Medulla oblongata (tissue), 1 donor: Measurements from ENCODE around the gene ATP6AP2.
A peak's percentile ranks its signal among the peaks of the same experiment; 100 is the strongest.
"Not testable (repeated sequence)": the region's sequence is repeated elsewhere in the genome, so short reads cannot be mapped to it uniquely, and the experiment has no call there.

ENCODE experiments used
- DNase-seq: peaks from one replicate; pipeline ENCODE4 v3.0.0-alpha.2; 2015; ENCODE audit errors: extremely low spot score

ATP6AP2 gene, protein sequence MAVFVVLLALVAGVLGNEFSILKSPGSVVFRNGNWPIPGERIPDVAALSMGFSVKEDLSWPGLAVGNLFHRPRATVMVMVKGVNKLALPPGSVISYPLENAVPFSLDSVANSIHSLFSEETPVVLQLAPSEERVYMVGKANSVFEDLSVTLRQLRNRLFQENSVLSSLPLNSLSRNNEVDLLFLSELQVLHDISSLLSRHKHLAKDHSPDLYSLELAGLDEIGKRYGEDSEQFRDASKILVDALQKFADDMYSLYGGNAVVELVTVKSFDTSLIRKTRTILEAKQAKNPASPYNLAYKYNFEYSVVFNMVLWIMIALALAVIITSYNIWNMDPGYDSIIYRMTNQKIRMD

DNA sequence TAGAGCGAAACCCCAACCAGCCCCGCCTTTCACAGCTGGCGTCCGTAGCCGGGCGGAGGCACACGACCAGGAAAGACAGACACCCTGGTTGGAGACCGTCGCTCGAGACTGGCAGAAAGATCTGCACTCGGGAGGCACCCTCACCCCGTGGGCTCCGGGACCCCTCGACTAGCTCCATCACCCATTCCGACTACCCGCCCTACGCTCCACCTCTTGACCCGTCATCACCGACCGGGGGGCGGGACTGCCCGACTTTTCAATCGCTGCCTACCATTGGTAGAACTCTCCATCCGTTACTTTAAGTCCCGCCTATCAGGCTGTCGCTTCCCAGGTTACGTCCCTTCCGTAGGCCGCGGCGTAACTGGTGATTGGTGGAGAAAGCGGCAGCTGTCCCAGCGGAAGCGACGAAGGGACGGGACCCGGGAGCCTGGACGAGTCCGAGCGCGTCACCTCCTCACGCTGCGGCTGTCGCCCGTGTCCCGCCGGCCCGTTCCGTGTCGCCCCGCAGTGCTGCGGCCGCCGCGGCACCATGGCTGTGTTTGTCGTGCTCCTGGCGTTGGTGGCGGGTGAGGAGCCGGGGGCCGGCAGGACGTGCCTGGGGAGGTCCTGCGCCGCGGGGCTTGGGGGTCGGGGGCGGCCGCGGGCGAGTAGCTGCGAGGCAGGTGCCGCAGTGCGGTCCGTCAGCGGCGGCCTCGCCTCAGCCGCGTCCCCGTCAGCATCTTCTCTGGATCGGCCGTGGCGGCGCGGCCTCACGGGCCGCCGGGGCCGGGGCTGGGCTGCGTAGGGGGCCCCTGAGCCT, at the start of gene ATP6AP2:
Gene ATP6AP2 (plus strand): TSS at position 434 of the 799 bp plus-strand sequence. CDS start 96 bp downstream, at position 530.
- peak; percentile 96 for DNase-seq

DNA sequence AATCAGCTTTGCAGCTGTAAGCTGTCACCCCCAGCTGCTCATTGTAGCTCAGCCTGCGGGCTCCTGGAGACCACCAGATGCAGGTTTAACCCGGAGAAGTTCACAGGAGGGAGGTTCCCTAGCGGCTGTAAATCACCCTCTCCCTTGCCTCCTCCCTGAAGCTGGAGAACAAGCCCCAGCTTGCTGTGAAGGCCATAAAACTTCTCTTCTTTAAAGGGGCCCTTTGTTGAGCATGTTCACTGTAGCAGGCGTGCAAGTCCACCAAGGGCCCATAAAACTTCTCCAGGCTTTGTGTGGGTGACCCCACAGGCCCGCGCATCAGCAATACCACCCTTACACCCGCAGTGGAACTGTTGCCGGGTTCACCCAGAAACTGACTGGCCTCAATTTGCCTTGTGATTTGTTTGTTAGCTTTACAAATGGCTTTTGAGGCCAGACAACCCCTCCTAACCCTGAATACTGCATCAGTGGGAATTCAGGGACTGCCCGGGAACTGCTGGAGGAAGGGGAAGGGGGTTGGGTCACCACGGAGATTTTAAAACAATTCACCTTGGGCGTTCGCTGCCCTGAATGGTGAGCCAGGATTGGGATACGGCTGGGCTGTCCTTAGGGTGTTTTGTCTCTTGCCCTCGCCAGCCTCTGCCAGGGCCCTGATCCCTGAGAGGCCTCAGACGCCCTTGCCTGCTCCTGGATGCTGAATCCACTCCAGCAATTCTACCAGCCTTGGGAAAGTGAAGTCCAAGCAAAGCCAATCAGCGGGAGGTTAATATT, 49.5 kb upstream of the ATP6AP2 start:
- no peak for DNase-seq

DNA sequence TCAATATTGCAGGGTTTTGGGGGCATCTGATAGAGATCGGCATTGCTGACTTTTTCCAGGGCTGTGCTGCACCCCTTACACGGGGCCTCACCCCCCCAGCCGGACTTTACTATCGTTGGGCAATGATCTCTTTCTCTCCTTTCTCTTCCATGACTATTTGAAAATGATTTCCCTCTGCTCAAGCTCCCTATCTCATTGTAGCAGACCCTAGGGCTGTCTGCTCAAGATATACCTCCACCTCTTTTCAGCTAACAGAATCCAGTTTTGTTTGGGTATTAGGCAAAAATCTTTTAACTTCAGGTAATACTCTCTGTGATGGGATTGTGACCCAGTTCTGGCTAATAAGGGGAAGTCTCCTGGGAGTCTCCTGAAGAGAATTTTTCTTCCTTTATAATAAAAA, 43.5 kb upstream of the ATP6AP2 start:
- DNase-seq, result no peak

DNA sequence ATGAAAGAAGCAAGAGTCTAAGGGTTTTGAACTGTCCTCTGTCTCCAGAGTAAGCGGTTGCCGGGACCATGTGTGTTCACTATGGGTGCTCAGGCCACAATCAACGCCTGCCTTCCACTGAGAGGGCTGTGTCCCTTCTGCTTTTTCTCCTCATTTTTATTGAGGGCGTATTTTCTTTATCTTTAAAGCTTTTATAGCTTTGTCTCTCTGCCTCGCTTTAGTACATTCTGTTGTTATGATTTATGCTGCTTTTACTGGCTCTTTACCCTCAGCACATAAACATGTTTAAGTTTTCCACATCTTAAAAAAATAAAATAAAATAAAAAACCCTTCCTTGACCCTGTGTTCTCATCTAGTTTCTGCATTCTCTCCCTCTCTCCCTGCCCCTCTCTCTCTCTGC, 42.4 kb upstream of the ATP6AP2 start:
- no peak for DNase-seq

DNA sequence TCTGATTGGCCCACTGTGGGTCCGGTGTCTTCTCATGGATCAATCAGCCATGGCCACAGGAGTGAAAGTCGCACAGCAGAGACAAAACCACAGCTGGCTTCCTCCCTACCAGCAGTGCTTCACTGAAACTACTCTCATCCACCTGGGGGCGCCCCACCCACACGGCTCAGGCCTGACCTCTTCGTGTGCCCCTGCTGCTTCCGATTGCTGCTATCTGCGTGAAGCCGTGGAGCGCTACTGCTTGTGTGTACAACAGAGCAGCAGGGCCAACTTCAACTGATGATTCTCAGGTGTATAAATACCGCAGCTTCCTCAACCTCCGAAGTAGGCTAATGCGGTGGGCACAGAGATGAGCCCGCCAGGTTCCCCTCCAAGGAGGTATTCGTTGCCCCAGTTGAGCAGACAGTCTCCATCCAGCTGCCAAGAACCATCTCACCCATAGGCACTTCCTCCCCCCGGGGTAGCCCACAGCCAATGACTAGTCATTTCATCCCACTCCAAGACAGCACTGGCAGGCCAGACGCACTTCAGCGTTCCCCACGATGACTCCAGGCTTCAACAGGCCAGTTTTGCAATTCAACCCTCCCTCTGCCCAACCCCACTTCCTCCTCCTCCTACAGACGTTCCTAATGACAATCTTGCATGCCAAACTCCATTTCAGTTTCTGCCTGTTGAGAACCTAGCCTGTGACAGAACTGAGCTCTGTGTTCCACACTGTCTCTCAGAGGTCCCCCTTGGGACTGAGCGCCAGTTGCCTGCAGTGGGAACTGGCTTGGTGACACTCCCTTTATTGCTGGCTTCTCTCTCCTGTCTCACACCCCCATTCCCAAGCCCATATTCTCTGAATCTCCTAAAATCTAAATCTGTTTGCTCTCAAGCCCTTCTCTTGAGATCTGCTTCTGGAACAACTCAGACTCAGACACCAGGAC, 41.3 kb upstream of the ATP6AP2 start:
- peak; percentile 35 for DNase-seq

DNA sequence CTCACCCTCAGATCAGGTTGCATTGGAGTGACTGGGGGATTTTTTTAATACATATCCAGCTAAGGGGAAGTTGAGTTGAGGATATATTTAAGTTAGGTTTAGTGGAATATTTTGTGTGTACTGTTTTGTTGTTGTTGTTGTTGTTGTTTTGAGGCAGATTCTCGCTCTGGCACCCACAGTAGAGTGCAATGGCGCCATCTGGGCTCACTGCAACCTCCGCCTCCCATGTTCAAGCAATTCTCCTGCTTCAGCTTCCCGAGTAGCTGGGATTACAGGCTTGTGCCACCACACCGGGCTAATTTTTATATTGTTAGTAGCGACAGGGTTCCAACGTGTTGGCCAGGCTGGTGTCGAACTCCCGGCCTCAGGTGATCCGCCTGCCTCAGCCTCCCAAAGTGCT, 38.6 kb upstream of the ATP6AP2 start:
- no peak for DNase-seq

DNA sequence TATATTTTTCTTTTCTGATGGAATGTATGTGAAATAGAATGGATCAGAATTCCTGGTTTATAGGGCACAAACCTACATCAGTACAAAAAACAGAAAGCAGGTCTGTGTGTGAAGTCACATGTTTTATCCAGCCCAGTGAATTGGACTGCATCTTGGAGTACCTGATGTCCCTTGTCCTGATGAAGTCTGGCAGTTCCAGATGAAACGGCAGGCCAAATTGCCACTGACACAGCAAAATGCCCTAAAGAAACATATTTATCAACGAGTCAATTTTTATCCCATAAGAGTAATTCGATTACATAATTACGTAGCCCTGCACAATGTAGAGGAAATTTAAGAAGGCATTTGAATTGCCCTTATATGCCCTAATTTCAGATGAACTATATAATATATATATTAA, 37.8 kb upstream of the ATP6AP2 start:
- no peak for DNase-seq

DNA sequence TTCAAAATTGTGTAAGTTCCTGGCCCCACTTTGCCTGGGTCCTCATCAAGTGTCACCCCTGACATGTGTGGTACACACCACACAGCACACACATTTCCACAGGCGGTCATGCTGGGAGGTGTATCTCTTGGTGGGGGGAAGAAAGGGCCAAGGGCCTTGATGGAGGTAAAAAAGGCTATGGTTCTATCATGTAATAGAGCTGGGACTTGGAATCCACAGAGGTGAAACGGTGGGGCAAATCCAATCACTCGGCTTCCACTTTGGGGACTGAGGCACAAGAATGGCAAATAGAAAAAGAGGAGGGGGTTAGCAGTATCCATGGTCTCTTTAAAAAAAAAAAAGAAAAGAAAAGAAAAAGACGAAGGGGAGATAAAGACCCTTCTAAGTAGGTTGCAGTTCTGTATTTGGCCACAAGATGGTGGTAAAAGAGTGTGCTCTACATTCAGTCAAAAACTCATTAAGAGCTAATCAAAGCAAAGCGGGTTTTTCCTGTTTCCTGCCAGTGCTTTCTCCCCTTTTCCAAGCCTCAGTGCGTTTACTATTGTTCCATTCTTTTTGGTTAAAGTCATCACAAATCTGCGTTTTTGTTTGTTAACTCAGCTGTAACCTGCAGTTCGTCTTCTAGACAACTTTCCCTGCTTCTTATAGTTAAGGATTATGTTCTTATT, 37.0 kb upstream of the ATP6AP2 start:
- DNase-seq, result peak; percentile 71

DNA sequence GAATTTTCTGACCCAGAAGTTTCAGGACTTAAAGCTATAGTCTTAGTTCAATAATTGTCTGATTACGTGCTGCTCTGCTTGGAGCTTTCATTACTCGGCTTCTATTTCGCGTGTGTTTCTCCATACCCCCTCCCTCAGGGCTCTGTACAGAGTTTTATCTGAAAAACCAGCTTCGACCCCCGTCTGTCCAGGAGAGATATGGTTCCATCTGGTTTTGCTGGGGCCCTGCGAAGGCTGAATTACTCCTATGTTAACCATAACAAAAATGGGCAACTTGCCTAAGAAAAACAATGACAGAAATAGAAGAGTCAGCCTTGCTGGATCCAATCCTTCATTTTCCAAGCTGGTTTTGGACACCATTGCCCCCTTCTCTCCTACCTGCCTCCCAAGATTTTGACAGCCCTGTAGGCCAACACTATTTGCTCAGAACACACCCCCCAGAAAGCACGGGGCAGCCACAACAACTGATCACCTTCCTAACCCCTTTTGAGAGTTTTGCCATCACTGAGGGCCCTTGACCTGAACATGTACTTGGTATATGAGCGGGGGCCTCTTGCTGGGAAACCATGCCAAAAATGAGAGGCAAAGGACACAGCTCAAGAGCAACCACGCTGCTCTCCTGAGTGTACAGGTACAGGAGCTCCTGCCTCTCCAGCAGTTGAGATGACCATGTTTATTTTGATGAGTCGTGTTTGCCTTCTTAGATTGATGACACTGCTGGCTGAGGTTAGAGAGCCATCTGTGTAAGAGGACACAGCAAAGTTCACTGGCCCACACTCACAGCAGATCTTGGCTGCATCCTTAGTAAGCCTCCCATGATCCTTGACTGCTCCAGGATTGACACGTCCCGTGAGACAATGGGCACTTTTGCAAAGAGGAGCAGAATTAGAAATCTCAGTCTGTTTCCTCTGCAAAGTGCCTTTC, 36.2 kb upstream of the ATP6AP2 start:
- no peak for DNase-seq

DNA sequence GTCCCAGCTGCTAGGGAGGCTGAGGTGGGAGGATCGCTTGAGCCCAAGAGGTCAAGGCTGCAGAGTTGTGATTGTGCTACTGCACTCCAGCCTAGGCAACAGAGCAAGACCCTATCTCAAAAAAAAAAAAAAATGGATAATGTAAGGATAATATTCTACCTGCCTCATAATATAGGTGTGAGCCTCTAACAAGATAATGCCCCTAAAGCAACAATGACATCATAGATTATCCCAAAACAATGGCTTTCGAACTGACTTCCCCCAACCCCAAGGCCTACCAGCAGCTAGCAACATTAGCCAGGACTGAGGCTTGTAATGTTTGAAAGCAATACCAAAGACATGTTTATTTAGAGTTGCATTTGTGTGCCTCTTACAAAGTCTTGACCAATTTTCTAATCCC, 33.9 kb upstream of the ATP6AP2 start:
- no peak for DNase-seq

DNA sequence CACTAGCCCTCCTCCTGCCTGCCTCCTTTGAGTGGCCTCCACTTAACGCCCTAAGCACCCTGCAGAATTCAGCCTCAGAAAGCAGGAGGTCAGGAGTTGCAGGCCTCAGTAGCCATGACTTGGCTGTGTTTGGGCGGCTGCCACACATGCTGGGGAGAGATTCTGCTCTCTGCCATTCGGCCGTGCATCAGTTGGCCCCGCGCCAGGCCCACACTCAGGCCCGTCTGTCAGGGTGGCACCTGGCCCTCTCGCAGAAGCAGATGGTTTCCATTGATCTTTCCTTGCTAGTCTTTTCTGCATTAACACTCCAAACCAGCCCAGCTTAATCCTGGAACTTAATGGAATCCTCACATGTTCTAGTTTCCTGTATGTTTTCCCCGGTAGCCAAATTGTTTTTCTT, 30.7 kb upstream of the ATP6AP2 start:
- DNase-seq, result no peak

DNA sequence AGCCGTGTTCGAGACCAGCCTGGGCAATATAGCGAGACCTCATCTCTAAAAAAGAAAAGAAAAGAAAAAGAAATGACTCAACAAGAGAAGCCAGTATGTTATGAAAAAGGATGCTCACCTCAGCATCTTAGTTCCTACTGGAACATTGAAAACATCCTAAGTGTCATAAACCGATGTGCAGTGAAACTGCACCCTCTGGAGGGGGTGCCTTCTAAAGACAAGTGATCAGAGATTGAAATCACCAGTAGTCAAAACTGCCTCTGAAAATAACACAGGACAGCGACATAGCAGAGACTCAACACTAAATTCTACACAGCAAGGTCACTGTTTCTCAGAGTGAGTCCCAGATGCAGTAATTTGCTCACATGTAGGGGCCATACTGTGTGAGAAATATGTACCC, 28.0 kb upstream of the ATP6AP2 start:
- DNase-seq, result peak; percentile 21

DNA sequence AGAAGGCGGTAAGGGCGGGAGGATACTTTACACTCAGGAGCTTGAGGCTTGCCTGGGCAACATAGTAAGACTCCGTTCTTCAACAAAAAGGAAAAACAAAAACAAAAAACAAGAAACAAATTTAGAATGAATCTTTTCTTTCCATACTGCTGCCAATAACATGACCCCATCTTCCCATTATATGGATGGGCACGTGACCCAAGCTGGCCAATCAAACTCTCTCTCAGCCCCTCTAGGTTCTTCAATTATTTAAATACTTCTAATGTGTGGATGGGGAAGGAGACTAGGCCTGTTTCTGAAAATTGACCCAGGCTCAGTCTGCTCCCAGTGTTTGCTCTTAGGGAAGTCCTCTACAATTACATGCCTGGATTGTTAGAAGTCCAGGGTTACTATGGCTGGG, 22.2 kb upstream of the ATP6AP2 start:
- no peak for DNase-seq

DNA sequence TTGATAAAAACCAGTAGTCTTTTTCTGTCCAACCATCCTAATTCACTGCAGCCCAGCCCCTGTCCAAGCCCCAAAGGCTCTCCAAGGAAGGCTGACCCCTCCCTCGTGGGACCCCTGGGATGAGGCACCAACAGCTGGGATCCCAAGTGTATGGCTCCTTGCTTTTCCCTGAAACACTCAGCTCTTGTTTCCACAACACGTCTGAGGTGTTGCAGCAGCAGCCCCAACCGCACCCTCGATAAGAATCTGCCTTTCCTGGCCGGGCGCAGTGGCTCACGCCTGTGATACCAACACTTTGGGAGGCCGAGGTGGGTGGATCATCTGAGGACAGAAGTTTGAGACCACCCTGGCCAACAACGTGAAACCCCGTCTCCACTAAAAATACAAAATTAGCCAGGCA, 17.0 kb upstream of the ATP6AP2 start:
- no peak for DNase-seq

DNA sequence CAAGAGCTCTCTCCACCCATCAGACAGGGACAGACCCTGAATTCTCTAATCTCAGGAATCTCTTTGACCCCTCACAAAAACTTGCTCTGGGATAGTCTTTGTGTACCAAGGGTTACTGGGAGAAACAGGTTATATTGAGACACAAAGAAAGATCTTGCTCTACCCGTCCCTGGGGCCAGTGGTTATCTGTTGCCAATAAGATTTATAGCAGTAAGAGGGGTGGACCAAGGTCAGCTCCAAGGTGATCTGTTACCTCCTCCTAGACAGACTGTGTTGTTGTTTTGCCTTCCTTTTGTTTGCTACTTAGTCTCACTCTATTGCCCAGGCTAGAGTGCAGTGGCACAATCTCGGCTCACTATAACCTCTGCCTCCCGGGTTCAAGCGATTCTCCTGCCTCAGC, 16.3 kb upstream of the ATP6AP2 start:
- DNase-seq, result no peak

DNA sequence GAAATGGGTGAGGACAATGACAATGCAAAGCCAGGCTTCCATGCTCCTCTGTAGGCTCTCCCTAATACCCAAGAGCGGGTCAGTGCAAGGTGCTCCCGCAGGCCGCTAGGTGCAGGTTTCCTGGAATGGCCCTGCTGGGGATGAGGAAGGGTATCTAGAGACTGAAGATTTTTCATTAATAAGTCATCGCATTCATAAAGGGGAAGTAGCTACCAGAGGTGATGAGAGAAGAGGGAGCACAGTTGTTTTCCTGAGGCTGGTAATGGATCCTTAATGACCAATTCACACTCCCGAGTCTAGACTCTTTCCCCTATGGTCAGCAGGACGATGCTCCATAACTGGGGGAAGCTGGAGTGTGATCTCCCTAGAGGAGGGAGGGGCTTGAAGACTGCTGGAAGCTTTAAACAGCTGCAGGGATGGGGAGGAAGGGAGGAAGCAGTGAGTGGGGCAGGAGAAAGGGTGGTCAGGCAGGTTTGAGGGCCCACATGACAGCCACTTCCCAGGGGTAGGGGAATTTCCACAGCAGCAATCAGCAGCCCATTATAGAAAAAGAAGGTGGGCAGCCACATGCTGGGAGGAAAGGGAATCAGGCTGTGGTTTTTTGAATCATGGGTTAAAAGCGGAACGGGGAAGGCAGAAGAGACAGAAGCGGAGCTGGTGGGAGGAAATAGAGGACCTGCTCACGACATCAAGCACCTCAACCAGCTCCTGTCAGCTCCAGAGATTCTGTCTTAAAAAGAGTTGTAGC, 10.2 kb upstream of the ATP6AP2 start:
- peak; percentile 36 for DNase-seq

DNA sequence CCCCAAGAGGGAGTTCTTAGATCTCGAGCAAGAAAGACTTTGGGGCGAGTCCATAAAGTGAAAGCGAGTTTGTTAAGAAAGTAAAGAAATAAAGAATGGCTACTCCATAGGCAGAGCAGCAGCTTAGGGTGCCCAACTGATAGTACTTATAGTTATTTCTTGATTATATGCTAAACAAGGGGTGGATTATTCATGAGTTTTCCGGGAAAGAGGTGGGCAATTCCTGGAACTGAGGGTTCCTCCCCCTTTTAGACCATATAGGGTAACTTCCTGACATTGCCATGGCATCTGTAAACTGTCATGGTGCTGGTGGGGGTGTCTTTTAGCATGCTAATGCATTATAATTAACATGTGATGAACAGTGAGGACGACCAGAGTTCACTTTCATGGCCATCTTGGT, 9.6 kb upstream of the ATP6AP2 start:
- DNase-seq, result not testable (repeated sequence)

DNA sequence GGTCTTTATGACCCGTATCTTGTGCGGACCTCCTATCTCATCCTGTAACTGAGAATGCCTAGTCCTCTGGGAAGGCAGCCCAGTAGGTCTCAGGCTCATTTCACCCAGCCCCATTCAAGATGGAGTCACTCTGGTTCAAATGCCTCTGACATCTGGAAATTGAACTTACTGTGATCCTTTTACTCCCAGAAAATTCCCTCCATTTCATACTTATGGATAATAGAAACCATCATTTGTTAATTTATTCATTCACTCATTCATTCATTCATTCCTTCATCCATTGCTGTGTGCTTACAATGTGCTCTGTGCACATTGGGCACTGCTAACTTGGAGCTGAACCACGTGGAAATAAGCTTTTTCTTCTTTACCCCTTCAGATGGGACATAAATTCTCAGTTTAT, 9.2 kb upstream of the ATP6AP2 start:
- DNase-seq, result no peak

DNA sequence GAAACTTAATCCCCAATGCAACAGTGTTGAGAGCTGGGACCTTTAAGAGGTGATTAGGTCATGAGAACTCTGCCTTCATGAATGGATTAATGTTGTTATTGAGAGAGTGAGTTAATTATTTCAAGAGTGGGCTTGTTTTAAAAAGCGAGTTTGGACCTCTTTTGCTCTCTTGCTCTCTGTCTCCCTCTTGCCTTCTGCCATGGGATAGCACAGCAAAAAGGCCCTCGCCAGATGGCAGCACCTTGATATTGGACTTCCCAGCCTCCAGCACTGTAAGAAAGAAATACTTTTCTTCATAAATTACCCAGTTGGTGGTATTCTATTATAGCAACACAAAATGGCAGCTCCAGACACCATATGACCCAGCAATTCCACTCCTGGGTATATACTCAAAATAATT, 7.0 kb upstream of the ATP6AP2 start:
- no peak for DNase-seq
